NCI-H446 (cell line): ENCODE data around the gene PTPRH.
A peak's percentile ranks its signal among the peaks of the same experiment; 100 is the strongest.
"Not testable (repeated sequence)": the region's sequence is repeated elsewhere in the genome, so short reads cannot be mapped to it uniquely, and the experiment has no call there.

Source experiments
- DNase-seq, 2 experiments: peaks; one replicate each; lab custom pipeline; 2025; lab: John Stamatoyannopoulos, UW

PTPRH gene

DNA sequence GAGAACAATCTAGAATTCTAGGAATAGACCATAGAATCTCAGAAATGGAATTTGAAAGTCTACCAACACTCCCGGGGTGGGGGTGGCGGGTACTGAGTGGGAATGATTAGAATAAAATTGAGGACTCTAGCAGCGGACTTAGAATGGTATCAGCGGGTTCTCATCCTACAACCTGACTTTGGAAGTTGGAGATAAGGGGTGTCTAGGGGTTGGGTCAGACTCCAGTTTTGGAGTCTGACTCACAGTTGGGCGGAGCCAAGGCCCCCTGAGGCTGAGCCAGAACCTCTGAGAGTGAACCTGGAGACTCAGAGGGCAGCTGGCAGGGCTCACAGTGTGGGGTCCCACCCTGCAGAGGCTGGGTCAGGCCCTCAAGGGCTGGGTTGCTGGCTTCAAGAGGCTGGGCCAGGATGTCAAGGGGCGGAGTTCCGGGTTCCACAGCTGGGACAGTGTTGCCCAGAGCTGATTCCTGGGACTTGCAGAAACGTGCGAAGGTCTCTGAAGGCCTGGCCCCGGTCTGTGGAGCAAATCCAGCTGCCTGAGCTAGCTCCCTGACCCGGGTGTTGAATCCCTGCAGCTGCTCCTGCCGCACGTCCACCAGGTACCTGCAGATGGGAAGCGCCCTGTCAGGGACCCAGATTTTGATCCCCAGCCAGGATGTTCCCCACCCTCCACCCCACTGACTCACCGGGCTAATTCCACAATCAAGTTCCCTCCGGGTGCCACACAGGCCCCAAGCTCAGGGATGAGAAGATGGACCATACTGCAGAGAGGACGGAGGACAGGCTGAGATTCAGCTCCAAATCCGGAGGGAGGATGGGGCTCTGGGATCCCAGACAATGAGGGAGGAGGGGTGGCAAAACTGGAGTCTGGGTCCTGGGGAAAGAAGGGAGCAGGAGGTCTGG, 50.2 kb downstream of the PTPRH start:
- DNase-seq: peak in 1 of 2 experiments; percentile 43

DNA sequence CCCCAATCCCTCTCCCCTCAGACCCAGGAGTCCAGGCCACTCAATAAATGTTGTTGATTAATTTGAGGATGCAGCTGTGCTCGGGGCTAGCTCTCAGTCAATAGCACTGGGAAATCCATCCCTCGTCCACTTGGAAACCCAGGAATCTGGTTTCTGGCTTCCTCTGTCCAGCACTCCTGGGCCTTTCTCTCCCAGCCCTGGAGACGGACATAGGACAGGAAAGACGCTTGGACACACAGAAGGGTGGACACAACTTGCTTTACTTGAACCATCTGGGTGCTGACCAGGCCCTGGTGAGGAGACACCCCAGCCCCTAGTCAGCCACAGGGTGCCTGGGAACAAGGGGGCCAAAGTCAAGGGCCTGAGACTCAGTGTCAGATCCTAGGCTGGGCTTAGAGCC, 50.9 kb downstream of the PTPRH start:
- DNase-seq: no peak

DNA sequence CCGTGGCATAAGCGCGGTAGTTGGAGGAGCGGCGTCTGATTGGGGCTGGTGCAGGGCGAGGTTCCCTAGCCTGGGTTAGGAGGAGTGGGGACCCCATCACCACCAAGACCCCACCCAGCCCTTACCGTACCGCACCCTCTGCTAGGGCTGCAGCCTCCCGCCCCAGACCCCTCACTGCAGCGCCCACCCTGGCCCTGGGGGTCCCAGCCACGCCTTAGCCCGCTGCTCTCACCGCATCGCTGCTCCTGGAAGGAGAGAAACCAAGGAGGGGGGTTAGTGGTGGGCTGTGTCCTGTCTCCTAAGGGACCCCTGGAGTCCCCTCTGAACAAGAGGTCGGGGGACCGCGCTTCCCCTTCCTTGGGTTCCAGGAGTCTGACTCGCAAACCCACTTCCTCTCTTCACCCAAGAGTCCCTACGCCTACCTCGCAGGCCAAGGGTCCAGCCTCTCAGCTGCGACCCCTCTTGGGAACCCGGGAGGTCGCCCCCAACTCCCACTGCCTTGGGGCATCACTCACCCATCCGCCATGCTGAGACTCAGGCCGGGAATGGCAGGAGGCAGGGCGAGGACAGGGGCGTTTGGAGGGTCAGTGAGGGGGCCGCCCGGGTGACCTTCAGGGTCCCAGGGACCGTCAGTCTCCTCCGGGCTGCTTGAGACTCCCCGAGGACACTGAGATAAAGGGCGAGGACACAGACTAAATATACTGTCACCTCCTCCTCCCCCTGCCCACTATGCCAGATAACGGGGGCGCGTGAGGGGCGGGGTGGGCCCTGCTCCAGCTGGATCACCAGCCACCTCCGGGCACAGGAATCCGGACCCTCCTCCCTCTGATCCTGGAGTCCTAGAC, 52.0 kb downstream of the PTPRH start, which contains the start of gene TNNI3:
Gene TNNI3, minus strand, starts transcription at position 669 of the 845 bp plus-strand sequence. Its CDS starts 143 bp downstream, at position 526.
- DNase-seq: no peak

DNA sequence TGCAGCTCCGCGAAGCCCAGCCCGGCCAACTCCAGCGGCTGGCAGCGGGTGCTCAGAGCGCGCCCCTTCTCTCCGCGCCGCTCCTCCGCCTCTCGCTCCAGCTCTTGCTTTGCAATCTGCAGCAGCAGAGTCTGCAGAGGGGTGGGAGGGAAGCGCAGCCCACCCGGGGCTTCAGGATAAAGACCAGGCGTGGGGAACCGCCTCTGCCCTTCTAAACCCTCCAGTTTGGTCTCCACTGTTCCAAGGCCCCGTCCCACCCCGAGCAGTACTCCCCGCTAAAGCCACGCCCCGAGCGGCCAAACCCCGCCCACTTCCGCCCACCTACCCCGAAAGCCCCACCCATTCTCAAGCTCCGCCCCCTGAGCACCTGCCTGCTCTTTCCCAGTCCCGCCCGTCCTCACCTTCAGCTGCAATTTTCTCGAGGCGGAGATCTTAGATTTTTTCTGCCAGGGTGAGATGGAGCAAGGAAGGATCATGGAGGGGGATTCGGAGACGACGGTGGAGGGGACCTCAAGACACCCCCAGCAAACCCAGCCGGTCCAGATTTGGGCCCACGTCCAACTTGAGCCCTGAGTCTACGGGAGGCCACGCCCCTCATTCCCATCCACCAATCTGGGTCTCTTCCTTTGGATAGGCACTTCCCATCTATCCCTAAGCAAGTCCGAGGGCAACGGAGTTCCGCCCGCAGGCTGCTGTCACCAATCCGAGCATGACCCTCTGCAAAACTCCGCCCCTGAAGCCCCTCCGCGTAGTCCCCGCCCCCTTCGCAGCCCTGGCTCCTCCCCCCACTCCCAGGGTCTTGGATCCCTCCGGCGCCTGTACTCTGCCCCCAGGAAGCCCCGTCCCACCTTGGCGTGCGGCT, 52.9 kb downstream of the PTPRH start:
- DNase-seq: peak; percentile 5 to 73

DNA sequence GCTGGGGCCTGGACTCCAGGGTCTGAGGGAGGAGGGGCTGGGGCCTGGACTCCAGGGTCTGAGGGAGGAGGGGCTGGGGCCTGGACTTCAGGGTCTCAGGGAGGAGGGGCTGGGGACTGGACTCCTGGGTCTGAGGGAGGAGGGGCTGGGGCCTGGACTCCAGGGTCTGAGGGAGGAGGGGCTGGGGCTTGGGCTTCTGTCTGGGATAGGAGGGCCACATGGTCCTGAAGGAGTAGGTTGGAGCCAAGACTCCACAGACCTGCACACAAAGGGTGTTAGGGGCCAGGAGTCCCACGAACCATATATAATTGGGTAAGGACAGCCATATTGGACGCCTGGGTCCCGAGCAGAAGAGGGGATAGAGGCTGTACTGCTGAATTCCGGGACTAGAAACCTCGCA, 53.5 kb downstream of the PTPRH start:
- DNase-seq: not testable (repeated sequence)

DNA sequence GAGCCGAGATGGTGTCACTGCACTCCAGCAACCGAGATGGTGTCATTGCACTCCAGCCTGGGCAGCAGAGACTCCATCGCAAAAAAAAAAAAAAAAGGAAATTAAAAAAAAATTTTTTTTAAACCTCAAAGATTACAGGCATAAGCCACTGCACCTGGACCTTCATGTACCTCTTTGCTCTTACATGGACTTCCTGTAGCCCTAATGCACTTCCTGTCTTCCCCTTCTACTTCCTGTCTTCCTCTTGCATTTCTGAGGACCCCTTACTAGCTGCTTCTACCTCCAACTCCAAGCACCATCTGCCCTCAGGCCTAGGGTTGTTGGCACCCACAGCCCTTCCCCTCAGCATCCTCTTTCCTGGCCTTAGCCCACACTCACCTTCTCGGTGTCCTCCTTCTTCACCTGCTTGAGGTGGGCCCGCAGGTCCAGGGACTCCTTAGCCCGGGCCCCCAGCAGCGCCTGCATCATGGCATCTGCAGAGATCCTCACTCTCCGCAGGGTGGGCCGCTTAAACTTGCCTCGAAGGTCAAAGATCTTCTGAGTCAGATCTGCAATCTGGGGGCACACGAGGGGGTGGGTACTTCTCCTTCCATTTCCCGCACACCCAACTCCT, 55.5 kb downstream of the PTPRH start:
- no peak for DNase-seq

DNA sequence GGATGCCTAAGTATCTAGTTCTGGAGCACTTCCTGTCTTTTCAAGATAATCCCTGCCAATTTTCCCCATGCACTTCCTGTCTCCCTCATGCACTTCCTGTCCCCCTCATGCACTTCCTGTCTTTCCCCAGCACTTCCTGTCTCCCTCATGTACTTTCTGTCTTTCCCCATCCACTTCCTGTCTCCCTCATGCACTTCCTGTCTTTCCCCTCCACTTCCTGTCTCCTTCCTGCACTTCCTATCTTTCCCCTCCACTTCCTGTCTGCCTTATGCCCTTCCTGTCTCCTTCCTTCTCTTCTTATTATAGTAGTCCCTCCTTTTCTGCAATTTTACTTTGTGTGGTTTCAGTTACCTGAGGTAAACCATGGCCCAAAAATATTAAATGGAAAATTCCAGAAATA, 57.3 kb downstream of the PTPRH start:
- no peak for DNase-seq

DNA sequence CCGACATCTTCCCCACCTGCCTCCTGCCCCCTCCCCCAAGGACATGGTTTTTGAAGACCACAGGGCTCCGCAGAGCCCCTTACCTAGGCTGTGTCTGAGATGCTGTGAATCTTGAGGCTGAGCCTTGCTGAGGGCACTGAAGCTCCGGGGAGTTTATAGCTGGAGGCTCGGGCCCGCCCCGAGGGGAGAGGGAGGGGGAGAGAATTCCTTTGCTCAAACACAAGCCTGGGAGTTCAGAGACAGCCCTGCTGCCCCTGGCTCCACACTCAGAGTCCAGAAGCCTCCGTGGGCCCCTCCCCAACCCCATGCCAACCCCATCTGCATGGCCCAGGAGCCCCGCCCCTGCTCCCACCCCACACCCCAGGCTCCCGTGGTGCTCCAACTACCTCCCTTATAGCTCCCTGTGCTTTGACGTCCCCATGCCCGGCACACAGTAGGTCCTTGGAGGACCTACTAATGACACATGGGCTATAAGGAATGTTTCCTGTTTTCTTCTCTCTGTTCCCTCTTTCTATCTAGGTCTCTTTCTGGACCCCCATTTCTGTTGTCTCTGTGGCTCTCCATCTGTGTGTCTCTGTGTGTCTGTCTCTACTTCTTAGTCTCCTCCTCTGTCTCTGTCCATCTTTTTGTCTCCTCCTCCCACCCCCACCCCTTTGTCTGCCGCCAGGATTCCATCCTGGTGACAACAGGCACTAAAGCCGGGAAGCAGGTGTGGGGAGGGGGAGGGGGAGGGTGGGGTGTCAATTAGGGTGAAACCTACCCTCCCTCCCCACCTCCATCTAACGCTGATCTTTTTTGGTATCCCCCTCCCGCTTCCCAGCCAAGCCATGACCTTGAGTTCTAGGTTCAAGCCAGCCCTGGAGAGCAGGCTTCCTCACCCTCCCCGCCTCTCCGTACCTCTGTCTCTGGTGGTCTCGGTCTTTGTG, 60.0 kb downstream of the PTPRH start, which contains the start of gene TNNT1:
Gene TNNT1, minus strand, starts transcription at position 129 of the 926 bp plus-strand sequence. CDS start 2,049 bp downstream, outside the sequence.
- DNase-seq: no peak

DNA sequence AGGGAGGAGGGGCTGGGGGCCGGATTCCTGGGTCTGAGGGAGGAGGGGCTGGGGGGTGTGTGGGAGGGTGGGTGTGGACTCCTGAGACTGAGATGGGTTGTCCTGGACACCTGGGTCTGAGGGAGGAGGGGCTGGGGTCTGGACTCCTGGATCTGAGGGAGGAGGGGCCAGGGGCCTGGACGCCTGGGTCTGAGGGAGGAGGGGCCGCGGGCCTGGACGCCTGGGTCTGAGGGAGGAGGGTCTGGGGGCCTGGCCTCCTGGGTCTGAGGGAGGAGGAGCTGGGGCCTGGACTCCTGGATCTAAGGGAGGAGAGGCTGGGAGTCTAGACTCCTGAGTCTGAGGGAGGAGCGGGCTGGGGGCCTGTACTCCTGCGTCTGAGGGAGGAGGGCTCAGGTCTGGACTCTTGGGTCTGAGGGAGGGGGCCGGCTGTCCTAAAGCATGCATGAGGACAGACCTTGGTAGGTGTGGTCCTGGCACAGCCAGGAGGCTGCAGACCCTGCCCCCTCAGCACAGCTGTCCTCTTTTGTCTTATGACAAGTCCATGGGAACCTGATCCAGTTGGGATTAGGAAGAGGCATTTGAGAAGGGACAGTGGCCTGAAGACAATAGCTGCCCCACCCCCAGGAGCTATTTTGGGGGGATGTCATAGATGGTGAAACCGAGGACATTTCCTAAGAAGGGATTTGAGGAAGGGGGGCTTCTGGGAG, 61.6 kb downstream of the PTPRH start:
- no peak for DNase-seq

DNA sequence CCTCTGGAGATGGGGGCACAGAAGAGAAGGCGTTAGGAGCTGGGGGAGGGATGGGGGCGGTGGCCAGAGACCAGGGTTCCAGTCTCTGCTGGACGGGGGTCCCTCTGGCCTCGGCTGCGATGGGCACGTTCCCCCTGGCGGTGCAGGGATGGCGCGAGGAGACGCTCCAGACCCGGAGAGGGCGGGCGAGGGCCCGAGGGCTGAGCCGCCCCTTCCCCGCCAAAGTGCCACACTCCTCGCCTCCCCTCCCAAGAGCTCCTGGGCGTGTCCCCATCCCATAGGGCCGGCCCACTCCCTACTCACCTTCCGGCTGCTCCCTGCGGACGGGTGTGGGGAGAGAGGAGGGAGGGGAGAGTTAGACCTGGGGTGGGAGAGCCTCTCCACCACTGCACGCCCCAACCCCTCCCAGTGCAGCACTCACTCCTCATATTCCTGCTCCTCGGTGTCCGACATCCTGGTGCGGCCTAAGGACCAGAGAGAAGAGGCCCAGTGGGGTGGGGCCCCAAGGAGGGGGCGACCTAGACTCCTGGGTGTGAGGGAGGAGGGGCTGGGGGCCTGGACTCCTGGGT, 62.5 kb downstream of the PTPRH start:
- DNase-seq: peak in 1 of 2 experiments; percentile 39

DNA sequence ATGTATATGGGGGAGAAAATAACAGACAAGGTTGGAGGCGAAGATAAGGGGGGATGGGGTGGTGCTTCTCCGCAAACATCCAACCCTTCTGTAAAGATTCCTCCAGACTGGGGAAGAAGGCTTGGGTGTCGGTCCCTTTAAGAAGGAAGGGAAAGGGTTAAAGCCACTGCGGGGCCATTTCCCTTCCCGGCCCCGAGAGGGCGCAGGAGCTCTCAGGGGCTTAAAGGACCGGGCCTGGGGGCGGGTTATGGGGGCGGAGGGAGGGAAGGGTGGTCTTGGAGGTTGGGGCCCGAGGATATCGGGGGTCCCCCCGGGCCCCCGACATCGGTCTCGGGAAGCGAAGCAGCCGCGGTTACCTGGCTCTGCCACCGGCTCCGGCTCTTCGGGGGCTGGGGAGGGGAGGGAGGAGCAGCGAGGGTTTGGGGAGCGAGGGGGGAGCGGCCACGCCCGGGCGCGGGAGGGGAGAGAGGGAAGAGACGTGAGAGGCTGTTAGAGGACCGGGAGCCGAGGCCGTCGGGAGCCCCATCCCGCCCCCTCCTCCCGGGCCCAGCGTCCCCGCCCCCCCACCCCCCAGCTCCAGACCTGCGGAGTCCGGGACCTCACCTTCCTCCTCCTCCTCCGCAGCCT, 63.1 kb downstream of the PTPRH start:
- DNase-seq: peak; percentile 12 to 62

DNA sequence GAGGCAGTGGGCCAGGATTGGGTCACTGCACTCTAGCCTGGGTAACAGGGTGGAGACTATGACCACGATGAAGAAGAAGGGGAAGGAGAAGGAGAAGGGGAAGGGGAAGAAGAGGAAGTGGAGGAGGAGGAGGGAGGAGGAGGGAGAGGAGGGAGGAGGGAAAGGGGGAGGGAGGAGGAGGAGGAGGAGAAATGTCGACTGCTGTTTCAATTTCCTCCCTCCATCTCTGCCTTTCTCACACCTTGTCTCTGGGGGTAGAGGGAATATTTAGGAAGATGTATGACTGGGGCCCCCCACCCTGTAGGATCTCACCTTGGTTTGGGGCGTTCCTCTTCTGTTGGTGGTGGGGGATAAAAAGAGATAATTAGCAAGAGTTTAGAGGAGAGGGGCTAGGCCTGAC, 64.1 kb downstream of the PTPRH start:
- no peak for DNase-seq

DNA sequence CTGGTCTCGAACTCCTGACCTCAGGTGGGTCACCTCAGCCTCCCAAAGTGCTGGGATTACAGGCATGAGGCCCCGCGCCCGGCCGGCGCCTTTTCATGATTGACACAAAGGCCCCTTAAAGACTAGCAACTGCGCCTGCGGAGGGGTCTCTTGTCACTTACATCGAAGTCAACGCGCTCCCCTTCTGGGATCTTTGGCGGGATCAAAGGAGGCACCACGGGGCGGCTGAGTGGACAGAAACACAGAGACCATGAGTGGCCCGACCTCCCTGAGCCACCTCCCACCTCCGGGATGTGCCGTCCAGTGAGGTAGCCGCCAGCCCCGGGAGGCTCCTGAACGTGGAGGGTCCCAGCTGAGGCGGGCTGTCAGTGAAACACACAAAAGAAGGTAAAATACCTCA, 67.6 kb downstream of the PTPRH start:
- no peak for DNase-seq

DNA sequence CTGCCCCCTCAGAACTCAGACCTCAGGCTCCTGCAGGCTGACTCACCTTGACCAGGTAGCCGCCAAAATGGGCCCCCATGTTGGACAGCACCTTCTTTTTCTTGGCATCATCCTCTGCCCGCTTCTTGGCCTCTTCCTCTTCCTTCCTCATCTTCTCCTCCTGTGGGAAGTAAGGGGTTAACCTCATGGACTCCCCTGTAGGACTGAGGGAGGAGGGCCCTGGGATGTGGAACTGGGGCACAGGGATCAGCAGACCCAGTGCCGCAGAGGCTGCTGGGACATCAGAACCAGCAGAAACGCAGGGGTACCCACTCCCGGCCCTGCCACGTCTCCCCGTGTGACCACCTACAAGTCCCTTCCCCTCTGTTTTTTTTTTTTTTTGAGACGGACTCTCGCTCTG, 71.4 kb downstream of the PTPRH start:
- no peak for DNase-seq

DNA sequence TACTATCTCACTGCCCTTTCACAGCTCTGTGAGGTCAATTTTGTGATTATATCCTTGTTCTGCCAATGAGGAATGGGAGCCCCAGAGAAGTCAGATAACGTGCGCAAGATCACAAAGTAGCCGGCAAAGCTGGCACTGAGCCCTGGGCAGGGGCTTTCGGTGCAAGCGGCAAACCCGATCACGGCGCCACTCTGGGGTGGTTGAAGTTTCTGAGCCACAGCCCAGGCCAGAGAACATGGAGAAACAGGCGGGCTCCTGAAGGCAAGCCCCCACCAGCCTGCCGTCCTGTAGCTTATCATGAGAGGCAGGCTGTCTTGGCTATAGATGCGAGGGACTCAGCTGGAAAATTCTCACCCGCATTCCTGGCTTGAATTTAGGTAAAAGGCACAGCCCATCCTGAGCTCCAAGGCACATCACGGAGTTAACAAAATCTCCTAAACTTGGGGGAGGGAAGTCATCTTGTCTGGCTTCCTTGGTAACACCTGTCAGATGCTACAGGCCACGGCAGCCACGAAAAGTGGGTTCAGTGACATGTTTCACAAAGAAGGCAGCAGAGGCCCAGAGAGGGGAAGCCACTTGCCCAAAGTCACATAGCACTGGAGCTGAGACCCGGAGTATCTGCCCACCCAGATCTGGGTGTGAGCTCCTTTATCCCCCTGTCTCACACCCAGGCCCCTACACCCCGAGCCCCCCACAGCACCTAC, 72.8 kb downstream of the PTPRH start:
- DNase-seq: no peak

DNA sequence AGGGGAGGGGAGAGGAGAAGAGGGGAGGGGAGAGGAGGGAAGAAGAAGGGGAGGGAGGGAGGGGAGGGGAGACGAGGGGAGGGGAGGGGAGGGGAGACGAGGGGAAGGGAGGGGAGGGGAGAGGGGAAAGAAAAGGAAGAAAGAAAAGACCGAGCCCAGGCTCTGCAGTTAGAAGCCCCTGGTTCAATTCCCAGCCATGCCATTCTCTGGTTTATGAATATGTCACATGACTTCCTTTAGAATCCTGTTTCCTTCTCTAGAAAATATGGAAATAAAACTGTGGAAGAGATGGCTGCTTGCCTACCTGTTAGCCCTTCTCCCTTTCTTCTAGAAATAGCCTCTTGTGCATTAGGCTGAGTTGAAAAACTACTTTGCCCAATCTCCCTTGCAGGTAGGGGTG, 74.6 kb downstream of the PTPRH start:
- DNase-seq: no peak

DNA sequence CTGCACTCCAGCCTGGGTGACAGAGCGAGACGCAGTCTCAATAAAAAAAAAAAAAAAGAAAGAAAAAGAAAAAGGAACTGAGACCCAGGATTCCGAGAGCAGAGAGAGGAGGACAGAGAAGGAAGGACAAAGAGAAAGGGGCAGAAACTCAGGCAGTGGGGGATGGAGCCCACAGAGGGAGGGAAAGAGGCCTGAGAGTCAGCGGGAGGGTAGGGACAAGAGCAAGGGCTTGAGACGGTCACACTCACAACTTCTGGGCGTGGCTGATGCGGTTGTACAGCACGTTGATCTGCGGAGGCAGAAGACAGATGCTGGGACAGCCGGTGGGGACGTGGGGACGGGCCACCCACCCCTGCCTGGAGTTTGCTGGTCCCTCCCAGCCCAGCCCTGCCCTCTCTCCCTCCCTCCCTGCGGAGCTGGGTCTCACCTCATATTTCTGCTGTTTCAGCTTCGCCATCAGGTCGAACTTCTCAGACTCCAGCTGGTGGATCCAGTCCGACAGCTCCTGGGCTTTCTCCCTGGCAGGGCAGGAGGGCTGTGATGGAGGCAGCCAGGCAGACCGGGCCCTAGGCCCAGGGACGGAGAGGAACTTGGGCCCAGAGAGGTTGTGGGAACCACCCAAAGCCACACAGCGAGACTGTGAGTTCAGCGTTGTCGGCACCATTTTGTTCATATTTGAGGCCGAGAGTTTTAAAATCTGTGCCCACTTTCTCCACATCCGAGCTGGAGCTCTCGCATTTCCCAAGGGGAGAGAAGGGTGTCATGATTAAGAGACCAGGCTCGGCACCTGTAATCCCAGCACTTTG, 75.5 kb downstream of the PTPRH start:
- no peak for DNase-seq
